Cerebellar cortex (tissue), 1 donor: Measurements from ENCODE around the gene NEDD8.
"Not testable (repeated sequence)": the region's sequence is repeated elsewhere in the genome, so short reads cannot be mapped to it uniquely, and the experiment has no call there.

Source experiments
- DNase-seq: peaks from one replicate; pipeline ENCODE4 v3.0.0-alpha.2; 2015; ENCODE audit warnings: low spot score

Gene NEDD8

DNA sequence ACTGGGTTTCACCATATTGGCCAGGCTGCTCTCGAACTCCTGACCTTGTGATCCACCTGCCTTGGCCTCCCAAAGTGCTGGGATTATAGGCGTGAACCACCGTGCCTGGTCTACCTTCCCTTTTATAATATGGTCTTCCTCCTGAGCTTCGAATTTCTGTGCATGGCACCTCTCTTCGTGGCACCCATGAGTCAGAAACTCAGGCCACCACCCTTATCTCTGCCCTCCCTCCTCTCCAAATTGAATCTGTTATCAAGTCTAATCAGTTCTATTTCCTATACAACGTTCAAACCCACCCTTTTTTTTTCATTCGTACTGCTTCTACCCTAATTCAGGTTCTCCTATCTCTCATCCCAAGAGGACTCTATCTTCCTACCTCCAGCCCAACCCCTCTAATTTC is 15.3 kb upstream of the NEDD8 start:
- no peak for DNase-seq

DNA sequence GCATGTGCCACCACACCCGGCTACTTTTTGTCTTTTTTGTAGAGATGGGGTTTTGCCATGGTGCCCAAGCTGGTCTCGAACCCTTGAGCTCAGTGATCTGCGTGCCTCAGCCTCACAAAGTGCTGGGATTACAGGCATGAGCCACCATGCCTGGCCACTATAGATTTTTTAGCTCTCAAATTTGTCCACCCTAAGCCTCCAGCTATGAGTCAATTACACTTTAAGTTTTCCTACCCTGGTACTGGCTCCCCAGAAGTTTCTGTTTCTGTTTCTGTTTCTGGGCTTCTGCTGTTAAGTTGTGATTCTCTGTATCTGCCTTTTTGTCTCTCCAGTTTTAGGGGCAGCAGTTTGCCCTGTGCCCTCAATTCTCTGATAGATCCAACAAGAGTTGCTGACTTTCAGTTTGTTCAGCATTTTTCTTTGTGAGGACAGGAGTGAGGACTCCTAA is 14.6 kb upstream of the NEDD8 start:
- no peak for DNase-seq

DNA sequence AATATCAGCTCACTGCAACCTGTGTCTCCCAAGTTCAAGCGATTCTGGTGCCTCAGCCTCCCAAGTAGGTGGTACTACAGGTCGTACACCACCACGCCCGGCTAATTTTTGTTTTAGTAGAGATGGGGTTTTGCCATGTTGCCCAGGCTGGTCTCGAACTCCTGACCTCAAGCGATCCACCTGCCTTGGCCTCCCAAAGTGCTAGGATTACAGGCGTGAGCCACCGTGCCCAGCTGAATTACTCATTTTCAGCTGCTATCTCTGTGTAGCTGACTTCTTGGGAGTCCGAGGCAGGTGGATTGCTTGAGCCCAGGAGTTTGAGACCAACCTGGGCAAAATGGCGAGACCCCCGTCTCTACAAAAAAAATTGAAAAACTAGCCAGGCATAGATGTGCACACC is 13.2 kb upstream of the NEDD8 start:
- DNase-seq = not testable (repeated sequence)

DNA sequence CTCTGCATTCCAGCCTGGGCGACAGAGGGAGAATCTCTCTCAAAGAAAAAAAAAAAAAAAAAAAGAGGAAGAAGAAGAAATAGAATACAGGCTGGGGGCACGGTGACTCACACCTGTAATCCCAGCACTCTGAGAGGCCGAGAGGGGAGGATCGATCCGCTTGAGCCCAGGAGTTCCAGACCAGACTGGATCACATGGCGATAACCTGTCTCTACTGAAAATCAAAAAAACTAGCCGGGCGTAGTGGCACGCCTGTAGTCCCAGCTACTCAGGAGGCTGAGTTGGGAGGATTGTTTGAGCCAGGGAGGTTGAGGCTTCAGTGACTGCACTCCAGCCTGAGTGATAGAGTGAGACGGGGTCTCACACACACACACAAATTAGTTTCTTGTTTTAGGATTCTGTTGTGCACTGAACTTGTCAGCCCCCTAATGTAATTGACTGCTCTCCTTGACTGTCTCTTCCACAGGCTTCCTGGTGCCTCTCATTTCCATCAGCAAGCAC is 11.2 kb upstream of the NEDD8 start:
- DNase-seq = no peak

DNA sequence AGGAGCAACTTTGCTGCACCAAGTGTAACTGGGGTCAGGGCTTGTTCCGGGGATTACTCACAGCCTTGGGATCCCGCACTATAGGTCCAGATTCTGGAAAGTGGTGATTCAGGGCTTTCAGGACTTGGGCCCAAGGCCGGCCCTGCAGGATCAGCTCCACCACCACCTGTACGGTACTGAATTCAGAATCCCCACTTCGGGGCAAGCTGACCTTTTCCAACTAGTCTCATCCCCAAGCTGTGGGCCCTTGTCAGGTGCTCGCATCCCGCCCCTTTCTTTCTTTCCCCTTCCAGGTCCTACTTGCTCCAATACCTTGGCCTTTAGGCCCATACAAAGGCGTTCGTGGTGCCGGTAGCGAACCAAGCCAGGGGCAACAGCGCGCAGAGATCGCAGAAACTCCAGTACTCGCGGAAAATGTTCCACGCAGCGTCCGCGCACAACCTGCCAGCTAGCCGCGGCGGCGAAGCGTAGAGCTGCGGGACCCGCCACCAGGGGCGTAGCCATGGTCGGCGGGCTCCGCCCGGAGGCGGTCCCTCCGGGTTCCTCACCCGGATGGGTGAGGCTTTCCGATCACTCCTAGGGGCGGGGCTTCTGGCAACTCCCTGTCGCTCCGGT is 9.8 kb upstream of the NEDD8 start:
- DNase-seq = peak; percentile 93

DNA sequence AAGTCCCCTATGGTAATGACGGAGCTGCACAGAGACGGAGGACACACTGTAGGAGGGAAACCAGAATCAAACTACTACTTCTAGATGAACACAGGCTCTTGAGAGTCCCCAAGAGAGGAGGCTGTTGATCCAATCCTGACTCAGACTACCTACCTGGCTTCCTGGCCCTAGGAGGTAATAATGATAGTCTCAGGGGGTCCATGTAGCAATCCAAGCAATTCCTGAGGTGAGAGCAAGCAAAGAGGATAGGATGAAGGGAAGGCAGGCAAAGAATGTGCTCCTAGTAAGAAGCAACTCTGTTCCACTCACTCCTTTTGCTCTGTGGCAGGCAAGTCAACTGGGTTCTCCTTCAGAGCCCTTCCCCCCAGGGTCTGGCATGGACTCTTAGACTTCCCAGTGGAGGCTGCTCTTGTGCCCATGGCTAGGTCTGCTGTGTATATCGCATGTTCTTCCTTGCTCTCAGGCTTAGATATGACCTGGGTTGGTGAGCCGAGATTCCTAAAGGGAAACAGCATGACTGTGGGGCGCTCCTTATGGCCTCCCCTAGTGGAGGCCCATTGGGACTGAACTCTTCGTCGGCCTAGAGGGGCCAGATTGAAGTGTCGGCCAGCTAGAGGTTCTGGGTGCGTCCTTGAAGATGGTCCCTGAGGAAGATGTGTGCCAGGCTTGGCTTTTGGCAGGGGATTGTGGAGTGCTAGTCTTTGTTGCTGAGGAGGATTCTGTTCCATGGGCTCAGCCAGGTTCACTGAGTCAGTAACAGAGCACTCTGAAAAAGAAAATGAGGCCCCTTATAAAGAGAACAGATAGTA is 8.1 kb upstream of the NEDD8 start:
- DNase-seq = no peak

DNA sequence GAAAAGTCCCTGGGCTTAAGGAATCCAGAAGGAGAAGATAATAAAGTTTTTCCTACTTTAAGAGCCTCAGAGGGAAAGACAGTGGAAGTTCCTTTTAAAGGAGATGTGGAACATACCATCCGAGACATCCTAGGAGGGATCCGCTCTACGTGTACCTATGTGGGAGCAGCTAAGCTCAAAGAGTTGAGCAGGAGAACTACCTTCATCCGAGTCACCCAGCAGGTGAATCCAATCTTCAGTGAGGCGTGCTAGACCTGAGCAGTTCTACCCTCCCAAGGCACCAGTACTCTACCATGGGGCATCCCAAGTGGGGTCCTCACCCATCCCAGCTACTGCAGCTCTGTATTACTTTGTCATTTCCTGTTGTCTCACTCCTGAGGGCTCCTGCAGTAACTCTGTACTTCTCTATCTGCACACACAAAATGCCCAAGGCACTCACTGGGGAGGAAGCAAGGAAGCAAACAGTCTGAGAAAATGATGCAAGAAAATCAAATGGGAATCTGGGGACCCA is 6.4 kb upstream of the NEDD8 start:
- no peak for DNase-seq

DNA sequence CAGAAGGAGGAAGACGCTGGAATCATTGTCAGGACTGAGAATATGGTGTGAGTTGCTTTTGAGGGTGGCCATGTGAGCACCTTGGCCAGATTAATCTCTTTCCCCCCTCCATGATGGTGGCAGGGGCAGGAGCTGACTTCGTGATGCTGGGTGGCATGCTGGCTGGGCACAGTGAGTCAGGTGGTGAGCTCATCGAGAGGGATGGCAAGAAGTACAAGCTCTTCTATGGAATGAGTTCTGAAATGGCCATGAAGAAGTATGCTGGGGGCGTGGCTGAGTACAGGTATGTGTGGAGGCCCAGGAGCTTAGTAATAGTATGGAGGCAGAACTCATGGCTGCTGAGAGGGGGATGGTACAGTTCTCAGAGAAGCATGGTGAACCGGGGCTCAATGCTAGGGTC is 6.0 kb upstream of the NEDD8 start:
- DNase-seq = no peak

DNA sequence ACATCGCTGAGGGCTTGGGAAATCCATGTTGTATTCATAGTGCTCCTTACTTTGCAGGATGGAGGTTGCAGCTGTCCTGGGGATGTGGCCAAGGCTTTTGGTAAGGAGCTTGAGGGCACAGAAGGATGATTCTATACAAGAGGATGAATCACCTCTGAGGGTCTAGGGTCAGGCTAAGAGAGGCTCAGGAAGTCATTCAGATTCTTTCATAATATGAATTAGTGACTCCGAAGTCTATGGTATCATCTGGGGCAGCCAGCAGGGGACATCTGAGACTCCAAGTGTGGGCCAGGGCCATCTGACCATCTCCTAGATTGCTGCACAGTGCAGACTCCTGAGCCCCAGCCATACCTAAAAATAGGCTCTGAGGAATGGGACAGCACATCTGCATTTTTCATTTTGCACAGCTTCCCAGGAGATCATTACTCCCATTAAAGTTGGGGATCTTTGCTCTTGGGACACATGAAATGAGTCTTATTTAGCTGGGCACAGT is 5.3 kb upstream of the NEDD8 start:
- no peak for DNase-seq

DNA sequence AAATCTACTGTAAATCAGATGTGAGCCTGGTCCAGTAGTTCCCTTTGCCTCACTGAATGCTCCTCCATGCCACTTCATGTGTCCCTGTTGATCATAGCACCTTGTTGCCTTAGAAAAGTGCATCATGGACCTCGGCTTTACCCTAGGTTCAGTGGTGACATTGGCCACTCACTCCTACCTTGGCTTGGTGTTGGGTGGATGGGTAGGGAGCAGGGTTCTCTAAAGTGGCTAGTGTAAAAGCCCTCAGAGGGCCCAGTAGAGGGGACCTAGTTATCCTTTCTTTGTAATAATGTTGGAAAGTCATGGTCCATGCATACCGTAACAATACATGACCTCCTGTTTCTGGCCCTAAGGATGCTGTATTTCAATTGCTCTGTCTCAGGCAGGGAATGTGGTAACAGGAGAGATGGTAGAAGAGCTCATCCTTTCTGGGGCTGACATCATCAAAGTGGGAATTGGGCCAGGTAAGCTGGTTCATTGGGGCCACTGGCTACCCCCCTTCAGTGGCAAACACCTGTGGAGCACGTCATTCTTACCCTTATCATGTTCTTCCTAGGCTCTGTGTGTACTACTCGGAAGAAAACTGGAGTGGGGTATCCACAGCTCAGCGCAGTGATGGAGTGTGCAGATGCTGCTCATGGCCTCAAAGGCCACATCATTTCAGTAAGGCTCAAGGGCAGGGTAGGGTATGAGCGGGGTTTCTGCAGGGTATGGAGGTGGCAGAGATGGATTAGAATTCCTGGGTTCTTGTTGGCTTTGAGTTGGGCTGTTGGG is 4.7 kb upstream of the NEDD8 start:
- no peak for DNase-seq

DNA sequence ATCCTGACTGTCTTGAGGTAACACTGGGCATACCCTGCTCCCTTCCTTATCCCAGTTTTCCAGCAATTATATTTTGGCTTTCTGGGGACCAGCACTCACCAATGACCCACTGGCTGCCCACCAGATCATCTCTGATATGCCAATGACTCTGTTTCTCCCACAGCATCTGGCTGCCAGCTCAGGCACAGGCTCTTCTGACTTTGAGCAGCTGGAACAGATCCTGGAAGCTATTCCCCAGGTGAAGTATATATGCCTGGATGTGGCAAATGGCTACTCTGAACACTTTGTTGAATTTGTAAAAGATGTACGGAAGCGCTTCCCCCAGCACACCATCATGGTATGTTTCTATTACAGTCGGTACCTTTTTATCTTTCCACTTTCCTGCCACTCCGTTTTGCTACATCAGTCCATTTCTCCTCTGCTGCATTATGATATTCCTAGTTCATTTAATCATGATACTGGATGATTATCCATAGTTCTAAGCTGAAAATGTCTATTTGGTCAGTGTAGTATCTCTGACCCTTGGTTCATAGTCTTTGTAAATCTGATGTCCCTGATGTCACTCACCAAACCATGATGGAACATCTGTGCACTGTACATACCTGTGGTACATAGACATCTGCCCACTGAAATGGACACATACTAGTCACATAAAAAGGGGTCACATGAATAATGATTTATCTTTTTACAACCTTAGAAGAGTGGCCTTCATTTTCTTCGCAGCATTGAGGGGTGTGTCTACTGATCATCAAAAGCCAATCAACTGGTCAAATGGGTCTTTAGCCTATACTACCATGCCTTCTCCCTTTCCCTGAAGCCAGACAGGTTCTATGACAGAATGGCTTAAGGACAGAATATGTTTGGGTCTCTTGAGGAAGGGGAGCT is 3.9 kb upstream of the NEDD8 start:
- DNase-seq = no peak

DNA sequence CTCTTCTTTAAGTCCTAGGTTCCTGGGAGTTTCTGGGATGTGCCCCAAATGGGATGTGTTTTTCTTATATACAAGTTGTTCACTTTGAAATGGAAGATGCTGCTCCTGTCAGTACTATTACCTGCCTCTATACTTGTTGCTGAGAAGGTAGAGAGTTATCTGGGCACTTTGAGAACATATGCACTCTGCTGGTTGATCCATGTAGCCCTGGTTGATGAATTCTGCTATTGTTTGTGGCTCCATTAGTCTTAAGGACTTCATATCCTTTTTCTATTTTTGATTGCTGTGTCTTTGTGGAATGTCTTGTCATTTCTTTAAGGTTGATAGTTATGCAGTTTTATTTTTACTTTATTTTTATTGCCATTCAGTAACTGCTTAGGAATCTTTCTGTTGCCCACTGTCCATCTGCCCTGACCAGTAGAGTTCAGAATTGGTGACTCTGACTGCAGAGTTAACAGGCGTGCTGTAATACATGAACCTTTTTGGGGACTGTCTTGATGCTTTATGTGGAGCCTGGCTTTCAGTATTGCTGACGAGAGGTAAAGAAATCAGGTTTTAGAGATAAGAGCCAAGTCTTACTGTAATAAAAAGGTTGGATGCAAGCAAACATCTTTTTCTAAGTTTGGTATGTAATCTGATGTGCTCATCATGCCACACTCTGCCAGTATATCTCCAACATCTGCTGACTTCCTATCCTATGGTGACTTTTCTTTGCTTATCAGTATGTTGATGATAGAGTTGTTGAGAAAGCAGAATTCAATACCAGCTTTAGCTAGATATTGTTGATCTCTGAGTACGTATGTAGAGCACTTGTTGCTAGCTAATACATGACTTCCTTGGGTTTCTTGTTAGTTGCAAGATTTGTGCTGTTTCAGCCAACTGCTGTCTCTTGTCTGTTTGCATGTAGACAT is 2.2 kb upstream of the NEDD8 start:
- no peak for DNase-seq

DNA sequence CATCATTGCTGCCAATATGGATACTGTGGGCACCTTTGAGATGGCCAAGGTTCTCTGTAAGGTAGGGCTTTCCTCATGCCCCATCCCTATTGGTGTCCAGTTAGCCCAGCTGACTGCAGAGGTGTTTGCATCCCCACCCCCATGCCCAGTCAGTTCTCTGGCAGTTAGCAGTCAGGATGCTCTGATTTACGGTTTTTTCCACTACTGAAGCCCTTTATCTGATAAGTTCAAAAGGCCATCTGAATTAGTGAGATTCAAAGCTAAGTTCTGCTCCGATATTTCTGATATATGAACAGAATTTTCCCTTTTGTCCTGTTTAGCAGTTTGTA is 1.3 kb upstream of the NEDD8 start:
- no peak for DNase-seq

DNA sequence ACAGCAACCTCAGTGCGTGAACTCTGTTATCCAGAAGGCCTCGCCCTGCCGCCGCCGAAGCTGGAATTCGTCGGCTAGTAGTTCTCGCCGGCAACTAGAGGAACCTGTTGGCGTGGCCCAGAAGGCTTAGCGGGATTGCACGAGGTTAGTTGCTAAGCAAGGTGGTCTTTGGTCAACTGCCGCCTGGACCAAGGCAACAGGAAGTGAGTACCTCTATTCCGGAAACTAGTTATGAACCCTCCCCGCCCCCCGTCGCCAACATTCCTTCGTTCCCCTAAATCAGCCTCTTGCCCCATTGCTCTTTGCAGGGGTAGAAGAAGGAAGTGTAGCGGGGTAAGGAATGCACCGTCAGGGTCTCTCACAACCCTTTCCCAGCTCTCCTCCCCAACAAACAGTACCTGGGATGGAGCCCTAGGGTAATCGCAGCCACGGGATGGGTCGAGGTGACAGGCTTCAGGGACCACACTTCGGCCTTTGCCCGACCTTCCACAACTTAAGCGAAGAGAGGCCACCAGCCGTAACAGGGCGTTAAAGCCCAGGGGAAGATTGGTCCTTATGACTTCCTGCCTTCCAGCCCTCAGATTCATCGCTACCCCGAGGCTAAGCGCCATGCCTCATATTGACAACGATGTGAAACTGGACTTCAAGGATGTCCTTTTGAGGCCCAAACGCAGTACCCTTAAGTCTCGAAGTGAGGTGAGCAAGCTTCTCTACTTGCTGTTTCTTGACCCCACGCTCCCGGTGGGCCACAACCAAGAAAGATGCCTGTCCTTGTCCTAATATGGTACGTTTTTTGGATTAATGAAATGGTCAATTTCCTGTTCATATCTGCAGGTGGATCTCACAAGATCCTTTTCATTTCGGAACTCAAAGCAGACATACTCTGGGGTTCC is 724 bp upstream of the NEDD8 start, which contains the start of gene GMPR2:
GMPR2 (plus strand) TSS at position 285 of the 893 bp plus-strand sequence; CDS start at position 610, 325 bp downstream.
- no peak for DNase-seq

DNA sequence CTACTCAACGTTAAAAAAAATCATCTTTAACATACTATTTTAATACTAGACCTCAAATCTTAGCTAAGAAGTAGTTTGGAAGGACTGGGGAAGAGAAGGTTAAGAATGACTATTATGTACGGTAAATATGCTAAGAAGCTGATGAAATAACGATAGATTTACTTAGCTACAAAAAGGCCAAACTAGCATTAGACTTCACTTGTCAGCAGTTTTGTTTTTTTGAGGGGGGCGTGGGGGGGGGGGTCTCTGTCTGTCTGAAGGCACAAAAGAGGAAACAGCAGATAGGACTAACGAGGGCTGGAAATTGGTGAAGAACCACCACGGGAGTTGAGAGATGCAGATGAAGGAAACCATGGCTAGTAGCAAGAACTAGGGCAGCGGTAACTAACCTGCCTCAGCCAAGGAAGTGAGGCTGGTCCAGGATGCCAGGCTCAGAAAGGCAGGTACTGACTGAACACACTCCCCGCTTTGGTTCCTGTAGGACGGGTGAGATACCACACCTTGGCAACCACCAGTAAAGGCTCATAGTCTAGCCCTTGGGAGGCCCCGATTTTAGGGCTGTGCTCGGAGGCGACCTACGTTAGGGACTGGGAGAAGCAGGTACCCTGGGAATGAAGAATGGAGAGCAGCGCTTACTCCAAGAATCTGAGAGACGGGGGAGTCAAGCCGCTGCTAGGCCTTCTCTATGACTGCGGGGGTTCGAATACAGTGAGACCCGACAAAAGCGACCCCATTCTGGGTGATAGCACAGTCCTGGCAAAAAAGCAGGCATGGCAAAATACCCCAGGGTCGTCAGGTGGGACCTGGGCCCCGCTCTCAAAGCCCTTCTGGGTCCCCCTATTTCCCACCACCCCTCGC is 675 bp downstream of the NEDD8 start:
- DNase-seq = no peak

DNA sequence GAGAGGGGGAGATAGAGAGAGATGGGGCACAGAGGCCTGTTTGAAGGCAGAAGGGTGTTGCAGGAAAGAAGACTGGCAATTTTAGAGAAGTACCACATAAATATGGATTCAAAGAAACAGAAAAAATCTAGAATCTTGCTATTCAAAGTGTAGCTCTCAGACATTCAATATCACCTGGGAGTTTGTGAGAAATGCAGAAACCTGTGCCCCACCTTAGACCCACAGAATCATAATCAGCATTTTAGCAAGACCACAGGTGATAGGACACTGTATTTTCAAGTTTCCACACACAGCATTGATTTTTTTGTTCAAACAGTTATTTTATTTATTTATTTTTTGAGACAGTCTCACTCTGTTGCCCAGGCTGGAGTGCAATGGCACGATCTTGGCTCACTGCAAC is 3.3 kb downstream of the NEDD8 start:
- DNase-seq = no peak

DNA sequence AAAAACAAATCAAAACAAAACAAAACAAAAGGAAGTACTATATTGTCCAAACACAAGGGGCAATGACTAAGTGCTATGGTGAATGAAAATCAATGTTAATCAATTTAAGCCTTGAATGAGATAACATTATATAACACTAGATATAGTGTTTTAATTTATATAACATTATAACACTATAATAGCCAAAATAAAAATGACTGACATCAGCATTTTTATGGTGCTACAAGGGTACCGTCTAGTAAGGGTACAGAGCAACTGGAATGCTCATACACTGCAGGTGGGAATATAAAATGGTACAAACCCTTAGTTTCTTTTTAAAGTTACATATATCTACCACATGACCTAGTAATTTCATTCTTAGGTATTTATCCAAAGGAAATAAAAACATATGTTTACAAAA is 5.7 kb downstream of the NEDD8 start:
- no peak for DNase-seq

DNA sequence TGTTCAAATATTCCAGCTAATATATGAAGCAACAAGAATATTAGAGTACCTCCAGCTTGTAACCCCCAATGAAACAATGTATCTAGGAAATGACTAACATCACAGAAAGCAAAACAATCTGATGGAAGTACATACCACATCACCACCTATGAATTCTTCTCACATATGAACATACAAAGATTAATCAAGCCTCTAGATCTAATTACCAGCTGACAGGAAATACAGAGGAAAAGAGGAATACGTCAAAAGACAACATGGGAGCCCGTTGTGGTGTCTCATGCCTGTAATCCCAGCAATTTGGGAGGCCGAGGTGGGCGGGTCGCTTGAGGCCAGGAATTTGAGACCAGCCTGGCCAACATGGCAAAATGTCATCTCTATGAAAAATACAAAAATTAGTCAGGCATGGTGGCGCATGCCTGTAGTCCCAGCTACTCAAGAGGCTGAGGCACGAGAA is 7.5 kb downstream of the NEDD8 start:
- DNase-seq = no peak
